Measurements from ENCODE around the gene CDADC1.

CDADC1 gene

DNA sequence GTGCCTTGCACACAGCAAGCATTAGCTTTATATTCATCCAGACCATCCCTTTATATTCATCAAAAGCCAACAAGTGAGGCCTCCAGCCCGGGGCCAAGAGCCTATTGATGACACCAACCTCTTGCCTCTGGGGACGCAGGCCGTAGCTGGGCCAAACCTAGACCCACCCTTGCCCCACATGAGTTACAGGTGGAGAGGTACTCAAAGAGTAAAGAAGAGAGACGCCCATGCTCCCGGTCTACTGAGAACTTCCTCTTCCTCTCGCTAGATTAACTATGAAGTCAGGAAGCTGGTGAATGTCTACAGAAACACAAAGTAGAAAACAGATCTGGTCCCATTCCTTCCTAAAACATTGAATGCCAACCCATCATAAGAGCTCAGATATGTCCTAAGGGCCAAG lies 31.4 kb upstream of the CDADC1 start:
- TF ChIP-seq SIN3A (IDR thresholded peaks at IDR 0.05; ENCODE audit: borderline replicate concordance, insufficient read depth, low read length) (no peak), TAF1 (IDR thresholded peaks at IDR 0.05; ENCODE audit: borderline replicate concordance, insufficient read depth, low read length) (no peak), FOXP2 (optimal IDR thresholded peaks at IDR 0.05; ENCODE audit: borderline replicate concordance, extremely low read depth, extremely low read length, insufficient read depth) (no peak), POLR2AphosphoS5 (IDR thresholded peaks at IDR 0.05; ENCODE audit: low read depth, low read length) (no peak)
- TF ChIP-seq, protein P1, sequence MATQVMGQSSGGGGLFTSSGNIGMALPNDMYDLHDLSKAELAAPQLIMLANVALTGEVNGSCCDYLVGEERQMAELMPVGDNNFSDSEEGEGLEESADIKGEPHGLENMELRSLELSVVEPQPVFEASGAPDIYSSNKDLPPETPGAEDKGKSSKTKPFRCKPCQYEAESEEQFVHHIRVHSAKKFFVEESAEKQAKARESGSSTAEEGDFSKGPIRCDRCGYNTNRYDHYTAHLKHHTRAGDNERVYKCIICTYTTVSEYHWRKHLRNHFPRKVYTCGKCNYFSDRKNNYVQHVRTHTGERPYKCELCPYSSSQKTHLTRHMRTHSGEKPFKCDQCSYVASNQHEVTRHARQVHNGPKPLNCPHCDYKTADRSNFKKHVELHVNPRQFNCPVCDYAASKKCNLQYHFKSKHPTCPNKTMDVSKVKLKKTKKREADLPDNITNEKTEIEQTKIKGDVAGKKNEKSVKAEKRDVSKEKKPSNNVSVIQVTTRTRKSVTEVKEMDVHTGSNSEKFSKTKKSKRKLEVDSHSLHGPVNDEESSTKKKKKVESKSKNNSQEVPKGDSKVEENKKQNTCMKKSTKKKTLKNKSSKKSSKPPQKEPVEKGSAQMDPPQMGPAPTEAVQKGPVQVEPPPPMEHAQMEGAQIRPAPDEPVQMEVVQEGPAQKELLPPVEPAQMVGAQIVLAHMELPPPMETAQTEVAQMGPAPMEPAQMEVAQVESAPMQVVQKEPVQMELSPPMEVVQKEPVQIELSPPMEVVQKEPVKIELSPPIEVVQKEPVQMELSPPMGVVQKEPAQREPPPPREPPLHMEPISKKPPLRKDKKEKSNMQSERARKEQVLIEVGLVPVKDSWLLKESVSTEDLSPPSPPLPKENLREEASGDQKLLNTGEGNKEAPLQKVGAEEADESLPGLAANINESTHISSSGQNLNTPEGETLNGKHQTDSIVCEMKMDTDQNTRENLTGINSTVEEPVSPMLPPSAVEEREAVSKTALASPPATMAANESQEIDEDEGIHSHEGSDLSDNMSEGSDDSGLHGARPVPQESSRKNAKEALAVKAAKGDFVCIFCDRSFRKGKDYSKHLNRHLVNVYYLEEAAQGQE (IDR thresholded peaks at IDR 0.05; ENCODE audit: insufficient read depth in 1 of 2, low read depth in 2 of 2, low read length in 2 of 2) = no peak

GRCh38 chr13:49217962-49218492 lies 29.7 kb upstream of the CDADC1 start:
- TF ChIP-seq FOXP2 (optimal IDR thresholded peaks at IDR 0.05; ENCODE audit: borderline replicate concordance, extremely low read depth, extremely low read length, insufficient read depth) (no peak), SIN3A (IDR thresholded peaks at IDR 0.05; ENCODE audit: borderline replicate concordance, insufficient read depth, low read length) (no peak), TAF1 (IDR thresholded peaks at IDR 0.05; ENCODE audit: borderline replicate concordance, insufficient read depth, low read length) (no peak), POLR2AphosphoS5 (IDR thresholded peaks at IDR 0.05; ENCODE audit: low read depth, low read length) (no peak)
- TF ChIP-seq, protein P1 (IDR thresholded peaks at IDR 0.05; ENCODE audit: insufficient read depth in 1 of 2, low read depth in 2 of 2, low read length in 2 of 2) = no peak

DNA sequence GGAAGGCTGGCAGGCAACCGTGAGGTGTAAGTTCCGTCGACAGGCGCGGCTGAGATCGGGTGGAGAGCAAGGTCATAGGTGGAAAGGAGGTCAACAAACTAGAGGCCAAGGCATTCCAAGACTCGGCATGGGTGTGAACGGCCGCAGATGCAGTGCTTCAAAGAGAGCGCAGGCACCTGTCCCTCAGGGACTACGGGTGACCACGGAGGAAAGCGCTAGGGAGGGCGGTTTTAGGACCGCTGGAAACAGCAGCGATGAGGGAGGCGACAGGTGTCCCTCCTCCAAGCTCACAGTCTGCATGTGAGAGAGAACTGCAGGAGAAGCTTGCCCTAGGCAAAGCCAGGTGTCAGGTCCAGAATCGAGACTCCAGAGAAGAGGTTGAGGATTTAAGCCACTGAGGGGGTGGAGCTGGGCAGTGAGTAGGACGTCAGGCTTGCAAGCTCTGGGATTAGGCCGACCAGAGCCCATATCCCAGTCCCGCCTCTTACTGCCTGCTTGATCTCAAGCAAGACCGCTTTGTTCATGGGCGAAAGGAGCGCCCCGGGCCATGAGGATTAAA lies 29.2 kb upstream of the CDADC1 start:
- TF ChIP-seq POLR2AphosphoS5 (IDR thresholded peaks at IDR 0.05; ENCODE audit: low read depth, low read length) (no peak), TAF1 (IDR thresholded peaks at IDR 0.05; ENCODE audit: borderline replicate concordance, insufficient read depth, low read length) (no peak), SIN3A (IDR thresholded peaks at IDR 0.05; ENCODE audit: borderline replicate concordance, insufficient read depth, low read length) (no peak), FOXP2 (optimal IDR thresholded peaks at IDR 0.05; ENCODE audit: borderline replicate concordance, extremely low read depth, extremely low read length, insufficient read depth) (no peak)
- TF ChIP-seq, protein P1 (IDR thresholded peaks at IDR 0.05; ENCODE audit: insufficient read depth in 1 of 2, low read depth in 2 of 2, low read length in 2 of 2) = no peak

GRCh38 chr13:49219647-49220035 lies 28.1 kb upstream of the CDADC1 start:
- TF ChIP-seq FOXP2 (optimal IDR thresholded peaks at IDR 0.05; ENCODE audit: borderline replicate concordance, extremely low read depth, extremely low read length, insufficient read depth) (no peak), POLR2AphosphoS5 (IDR thresholded peaks at IDR 0.05; ENCODE audit: low read depth, low read length) (no peak), SIN3A (IDR thresholded peaks at IDR 0.05; ENCODE audit: borderline replicate concordance, insufficient read depth, low read length) (no peak)
- TF ChIP-seq, protein P1 (IDR thresholded peaks at IDR 0.05; ENCODE audit: insufficient read depth in 1 of 2, low read depth in 2 of 2, low read length in 2 of 2) = no peak
